GM21786 (cell line): Measurements from ENCODE around the gene TMEM240.

Source experiments
- ATAC-seq: cut with Tn5 transposase; IDR thresholded peaks from one replicate; pipeline ENCODE4 v1.9.1; 2021; ENCODE audit not compliant: unreplicated experiment

TMEM240 gene

GRCh38 chr1:1540090-1540817 is at the start of gene TMEM240:
TSS of gene TMEM240 (minus strand) at chr1:1540624. CDS start at chr1:1540346, 278 bp downstream.
- ATAC-seq = no peak

DNA sequence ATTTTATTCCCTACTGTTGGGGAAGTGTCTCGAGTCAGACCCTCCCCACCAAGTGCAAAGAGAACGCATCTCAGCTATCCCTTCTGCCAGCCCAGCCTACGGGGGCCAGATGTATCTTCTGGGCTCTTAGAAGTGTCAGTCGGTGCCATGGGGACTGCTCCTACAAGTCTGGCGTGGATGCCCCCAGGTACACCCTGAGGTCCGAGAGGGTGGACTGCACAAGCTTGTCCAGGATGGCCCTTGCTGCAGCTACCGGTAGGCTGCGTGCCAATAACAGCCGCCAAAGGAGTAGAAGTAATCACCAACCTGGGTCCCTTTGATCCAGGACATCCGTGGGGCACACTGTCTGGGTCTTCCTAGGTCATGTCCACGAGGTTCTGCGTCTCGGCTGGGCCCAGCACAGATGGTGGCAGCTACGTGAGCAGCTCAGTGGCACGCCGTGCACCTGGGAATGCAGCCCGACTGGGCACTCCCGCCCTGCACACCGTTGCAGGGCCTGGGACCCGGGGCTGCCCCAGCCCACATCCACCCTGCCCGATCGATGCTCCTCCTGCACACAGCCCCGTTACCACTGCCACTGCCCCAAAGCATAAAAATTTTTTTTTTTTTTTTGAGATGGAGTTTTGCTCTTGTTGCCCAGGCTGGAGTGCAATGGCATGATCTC is 43.1 kb upstream of the TMEM240 start:
- no peak for ATAC-seq

DNA sequence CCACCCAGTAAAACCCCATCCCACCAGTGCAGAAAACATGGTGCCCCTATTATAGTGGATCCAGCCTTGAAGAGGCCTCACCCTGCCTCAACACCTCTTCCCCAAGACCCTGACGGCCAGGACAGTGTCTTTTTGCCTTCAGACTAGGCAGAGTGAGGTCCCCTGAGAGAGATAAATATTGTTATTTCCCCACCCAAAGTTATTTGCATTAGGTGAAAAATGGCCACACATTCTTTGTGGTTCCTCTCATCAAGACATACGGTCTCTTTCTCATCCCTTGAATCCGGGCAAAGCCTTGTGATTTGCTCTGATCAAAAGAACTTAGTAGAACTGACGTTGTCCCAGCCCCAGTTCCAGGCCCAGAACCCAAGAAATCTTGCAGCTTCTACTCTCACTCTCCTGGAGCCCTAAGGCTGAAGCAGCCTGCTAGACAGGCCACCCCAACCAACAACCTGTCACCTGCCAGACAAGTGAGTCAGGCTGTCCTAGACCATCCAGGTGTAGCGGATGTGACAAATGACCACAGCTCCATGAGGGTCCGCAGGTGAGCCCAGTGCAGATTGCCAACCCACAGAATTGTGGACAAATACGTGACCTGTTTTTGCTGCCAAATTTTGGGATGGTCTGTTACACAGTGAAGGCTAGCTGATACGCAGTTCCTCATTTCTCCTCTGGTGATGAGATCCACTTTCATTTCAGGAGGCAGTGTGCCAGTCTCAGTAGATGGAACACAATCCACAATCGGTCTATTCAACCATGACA is 42.3 kb upstream of the TMEM240 start:
- no peak for ATAC-seq

DNA sequence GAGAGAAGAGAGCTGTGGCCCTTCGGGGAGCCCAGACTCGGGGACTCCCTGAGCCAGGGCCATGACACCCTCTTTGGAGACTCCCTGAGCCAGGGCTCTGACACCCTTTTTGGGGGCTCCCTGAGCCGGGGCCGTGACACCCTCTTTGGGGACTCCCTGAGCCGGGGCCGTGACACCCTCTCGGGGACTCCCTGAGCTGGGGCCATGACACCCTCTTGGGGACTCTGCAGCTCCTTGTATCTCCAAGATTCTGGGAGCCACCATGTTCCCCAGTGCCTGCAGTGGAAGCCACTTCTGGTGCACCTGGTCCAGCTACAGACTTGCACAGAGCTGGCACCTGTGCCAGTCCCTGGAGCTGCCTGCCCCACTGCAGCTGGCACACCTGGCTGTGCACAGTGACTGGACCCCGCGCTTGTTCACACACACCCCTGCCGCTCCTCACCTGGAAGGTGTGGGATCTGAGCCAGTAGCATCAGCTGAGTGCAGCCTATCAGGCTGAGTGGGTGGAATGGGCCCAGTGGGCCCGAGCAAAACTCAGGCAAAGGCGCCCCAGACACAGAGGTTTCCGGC is 38.0 kb upstream of the TMEM240 start:
- ATAC-seq = no peak

GRCh38 chr1:1577367-1578011 is 37.1 kb upstream of the TMEM240 start:
- no peak for ATAC-seq

- ATAC-seq = peak; percentile 68
Measured at GRCh38 chr1:1574721-1575537, 34.5 kb upstream of the TMEM240 start, which contains the start of gene SSU72. TSS of gene SSU72 (minus strand) at chr1:1574863. CDS start at chr1:1574557, 306 bp downstream.

GRCh38 chr1:1573843-1574720 is 33.7 kb upstream of the TMEM240 start:
- ATAC-seq = peak; percentile 46

DNA sequence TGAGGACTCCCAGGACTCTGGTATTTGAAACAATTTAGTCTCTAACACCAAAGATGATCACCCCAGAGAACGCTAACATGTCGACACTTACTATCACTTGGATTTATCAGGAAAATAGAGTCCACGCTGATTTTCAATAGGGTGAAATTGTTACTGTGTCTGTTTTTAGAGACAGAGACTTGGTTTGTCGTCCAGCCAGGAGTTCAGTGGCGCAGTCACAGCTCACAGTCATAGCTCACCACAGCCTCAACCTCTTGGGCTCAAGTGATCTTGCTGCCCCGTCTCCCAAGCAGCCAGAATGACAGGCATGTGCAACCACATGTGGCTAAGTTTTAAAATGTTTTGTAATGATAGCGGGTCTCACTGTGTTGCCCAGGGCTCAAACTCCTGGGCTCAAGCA is 28.9 kb upstream of the TMEM240 start:
- ATAC-seq = no peak

GRCh38 chr1:1567891-1568291 is 27.5 kb upstream of the TMEM240 start:
- no peak for ATAC-seq

GRCh38 chr1:1567152-1567875 is 26.9 kb upstream of the TMEM240 start:
- ATAC-seq = no peak

- no peak for ATAC-seq
Measured at GRCh38 chr1:1565340-1565739, 24.9 kb upstream of the TMEM240 start.

DNA sequence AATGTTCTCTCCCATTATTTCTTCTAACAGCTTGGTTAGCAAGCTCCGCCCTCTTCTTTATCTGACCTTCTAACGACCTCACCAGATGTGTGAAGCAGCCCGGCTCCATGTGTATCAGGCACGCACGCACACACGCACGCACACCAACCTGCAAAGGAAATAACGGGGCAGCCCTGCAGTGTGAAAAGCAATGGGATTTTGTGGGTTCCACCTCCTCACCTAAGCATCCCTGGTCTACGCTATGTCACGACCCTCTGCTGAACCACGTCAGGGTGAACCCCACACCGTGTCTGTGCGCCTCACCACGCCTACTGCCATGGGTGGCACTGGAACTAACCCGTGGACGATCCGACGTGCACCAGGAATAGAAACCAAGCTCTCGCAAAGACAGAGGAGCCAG is 23.8 kb upstream of the TMEM240 start:
- ATAC-seq = no peak

GRCh38 chr1:1563688-1564087 is 23.3 kb upstream of the TMEM240 start:
- ATAC-seq = no peak

DNA sequence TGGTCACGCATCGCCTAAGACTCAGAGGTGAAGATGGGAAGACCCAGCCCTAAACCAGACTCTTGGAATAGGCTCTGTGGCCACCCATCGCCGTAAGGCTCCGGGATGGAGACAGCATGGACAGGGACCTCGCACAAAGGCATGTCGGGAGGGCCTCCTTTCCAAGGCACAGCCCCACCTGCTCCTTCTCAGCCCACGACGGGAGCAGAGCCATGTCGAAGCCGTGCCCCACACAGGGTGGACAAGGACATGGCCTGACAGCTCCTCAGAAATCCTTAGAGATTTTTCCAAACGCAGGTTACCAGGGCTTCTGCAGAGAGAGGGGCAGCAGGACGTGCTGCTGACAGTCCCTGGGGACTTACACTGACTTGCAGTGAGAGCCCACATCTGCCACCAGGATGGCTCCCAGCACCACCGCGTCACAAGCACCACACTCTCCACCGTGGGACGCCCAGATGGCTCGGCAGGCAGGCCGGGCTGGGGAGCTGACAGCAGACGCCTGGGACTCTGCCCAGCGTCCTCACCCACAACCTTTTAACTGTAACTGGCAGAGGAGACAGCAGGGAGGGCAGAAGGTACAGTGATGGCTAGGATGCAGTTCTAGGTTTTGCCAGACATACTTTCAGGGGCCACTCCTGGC is 22.3 kb upstream of the TMEM240 start:
- no peak for ATAC-seq

GRCh38 chr1:1561801-1562470 is 21.5 kb upstream of the TMEM240 start:
- no peak for ATAC-seq

- no peak for ATAC-seq
Measured at GRCh38 chr1:1560178-1560577, 19.8 kb upstream of the TMEM240 start.

DNA sequence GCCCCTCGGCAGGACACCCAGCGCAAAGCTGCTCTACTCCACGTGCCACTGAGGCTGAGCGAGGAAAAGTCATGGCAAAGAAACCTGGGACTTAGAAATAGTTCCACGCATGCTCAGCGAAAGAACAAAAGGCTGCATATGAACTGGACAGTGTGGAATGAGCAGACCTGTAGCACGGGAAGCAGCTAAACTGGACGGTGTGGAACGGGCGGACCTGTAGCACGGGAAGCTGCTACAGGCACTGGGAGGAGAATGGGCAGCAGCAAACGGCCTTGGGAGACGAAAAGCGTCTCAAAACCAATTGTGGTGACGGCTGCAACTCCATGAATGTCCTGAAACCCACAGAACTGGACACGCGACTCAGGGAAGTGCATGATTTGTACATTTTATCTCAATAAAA is 18.6 kb upstream of the TMEM240 start:
- no peak for ATAC-seq
